NOMO-1 (cell line): Measurements from ENCODE around the gene NMUR1.

Experiments used
- DNase-seq, 2 experiments: peaks; one replicate each; lab custom pipeline; 2025; ENCODE audit not compliant: unreplicated experiment in 2 of 2; lab: John Stamatoyannopoulos, UW

Gene NMUR1

DNA sequence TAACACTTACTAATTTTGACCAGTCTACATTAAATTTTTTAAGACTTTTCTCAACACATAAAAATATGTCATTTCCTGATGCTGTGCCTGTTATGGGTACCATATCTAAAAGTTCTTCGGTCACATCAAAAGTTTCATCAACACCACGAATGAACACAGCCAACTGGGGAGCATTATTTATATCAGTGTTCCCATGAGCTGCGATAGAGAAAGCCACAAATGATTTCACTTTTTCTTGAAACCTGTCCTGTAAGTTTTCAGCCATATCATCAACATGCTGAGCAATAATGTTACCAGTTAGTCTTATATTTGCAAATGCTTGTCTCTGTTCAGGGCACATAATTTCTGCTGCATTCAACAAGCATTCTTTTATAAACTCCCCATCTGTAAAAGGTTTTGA is 35.6 kb downstream of the NMUR1 start:
- DNase-seq = no peak

DNA sequence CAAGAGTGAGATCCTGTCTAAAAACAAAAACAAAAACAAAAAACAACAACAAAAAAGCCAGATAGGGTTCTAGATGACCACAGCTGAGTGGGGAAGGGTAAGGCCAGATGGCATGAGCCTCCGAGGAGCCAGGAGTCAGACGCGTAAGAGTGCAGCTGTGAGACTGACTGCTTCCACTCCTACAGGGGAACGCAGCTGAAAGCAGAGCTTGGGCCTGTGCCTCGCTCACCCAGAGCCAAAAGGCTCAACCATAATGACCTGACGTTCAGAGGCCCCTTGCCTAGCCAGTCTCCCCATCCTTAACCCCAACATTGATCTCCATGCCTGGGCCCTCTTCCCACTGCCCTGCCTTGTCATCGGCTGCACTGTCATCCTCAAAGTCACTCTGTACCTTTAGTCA is 39.4 kb downstream of the NMUR1 start:
- no peak for DNase-seq

DNA sequence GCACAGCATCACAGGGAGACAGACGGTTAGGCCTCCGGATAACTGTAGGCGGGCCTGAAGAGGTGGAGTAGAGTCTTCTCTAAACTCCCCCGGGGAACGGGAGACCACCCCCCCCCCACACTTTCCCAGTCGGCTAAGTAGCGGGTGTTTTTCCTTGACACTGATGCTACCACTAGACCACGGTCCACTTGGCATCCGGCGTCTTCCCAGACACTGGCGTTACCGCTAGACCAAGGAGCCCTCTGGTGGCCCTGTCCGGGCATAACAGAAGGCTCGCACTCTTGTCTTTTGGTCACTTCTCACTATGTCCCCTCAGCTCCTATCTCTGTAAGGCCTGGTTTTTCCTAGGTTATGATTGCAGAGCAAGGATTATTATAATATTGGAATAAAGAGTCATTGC is 40.3 kb downstream of the NMUR1 start:
- no peak for DNase-seq

DNA sequence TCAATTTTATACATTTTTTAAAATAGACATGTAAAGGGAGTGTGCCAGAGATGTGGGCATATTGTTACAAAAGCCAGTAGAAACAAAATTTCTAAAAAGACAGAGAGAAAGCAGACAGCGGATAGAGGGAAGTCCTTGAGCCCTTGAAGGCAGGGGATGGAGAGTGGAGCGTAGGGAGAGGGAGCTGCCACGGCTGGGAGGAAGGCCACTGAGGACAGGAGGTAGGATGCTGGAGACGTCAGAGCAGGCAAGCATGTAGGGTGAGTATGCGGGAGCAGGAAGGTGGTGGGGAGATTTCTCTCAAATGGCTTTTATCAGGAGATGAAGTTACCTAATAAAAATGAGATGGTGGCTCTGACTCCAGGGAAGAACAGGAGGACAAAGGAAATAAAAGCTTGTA is 41.9 kb downstream of the NMUR1 start:
- no peak for DNase-seq

DNA sequence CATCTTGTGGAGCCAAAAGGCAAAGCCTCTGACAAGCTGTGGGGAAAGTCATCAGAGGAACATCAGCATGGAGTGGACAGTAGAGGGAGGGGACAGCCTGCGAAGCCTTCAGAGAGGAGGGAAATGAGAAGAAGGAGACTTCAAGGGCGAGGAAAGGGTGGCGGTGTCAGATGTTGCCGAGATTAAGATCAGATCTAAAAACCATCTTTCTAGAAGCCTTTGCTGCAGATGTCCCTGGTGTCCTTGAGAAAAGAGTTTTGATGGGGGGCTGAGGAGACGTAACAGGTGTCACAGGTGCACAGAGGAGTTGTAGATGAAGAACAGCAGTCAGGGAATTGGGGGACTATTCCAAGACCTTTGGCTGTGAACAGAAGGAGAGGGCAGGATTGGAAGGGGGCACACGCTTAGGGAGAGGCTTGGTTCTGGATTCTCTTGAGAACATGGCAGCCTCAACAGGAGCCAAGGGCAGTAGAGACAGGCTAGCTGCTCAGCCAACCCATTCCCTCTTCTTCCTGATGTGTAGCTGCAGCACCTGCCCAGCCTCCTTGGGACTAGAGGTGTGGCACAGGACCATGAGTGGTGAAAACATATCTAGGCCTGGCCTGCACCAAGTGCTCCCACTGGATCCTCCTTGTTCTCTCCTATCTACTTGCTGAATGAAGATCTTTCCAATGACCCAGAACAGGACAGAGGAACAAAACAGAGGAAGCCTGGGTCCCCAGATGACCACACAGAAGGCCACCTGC is 43.2 kb downstream of the NMUR1 start:
- DNase-seq = no peak

DNA sequence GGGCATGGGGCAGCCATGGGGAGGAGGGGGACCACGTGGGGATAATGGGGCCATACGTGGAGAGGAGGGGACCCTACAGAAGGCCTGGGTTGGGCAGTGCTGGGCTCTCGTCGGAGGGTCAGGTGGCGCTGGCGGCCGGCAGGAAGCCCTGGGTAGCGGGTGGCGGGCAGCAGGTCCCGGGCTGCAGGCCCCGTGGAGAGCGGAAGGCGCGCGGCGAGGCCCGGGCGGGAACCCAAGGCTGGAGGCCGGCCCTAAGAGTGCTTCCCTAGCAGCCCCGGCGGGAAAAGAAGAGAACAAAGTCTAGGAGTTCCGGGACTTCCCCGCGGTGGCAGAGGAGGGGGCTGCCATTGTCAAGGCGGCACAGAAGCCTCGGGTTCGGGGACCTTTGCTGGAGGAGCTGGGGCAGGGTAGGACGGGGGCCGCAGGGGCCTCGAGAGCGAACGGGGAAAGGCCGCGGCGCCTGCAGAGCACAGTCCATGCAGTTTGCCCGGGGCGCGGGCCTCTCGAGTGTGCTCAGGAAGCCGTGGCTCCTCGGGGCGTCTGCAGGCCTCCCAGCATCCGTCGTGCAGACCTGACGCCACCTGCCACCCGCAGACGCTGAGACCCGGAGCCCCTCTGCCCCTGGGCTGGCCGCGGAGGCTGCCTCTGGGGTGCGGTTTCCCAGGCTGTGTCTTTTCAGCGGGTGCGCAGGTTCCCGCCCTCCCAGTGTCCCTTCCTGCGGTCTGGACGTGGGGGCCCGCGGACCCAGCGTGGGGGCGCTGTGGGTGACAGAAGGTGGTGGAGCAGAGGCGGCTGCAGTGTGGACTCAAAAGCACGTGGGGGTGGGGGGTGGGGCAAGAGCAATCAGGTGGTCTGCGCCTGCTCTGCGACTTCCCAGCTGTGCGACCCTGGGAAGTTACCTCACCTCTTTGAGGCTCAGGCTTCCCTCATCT is 46.6 kb downstream of the NMUR1 start:
- peak; percentile 47 to 52 for DNase-seq

DNA sequence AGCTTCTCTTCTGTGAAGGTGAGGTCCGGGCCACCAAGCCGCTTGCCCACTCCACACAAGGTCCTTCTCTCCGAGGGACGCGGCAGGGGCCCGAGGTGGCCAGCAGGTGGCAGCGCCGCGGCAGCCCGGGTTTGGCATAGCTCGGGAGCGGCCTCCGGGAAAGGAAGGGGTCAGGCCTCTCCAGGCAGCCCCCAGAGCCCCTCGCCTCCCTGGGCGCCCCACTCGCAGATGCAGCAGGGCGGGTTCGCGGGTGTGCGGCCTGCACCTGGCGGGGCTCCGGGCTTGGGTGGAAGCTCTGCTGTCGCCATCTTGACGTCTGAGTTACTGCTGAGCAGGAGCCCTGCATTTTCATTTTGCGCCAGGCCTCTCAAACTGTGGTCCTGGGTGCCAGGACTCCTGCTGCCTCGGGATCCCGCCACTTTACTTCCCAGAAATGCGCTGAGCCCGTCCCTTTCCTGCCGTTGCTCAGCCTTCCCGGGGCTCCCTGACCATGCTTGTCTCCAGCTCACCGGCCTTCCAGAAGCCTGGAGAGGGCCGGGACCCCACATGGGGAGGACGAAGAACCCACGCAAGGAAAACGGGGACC is 47.3 kb downstream of the NMUR1 start:
- DNase-seq = peak; percentile 66 to 83

DNA sequence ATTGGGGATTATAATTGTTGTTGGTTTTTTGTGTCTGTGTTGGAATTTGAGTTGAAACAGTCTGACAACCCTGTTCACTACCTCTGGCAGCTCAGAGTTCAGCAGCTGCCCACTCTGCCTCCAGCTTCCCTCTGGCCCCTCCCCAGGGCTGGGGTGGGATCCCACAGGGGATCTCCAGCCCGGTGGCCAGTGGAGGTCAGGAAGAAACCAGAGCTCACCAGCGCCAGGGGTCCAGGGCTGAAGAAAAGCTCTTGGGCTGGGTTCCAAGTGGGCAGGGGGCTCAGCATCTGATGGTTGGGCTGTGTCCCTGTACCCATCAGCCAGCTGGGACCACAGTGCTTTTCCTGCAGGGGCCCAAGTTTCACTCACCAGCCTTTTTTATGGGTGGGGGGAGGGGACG is 49.5 kb downstream of the NMUR1 start:
- no peak for DNase-seq

GRCh38 chr2:231479455-231479854 is 50.8 kb downstream of the NMUR1 start:
- DNase-seq = no peak

- no peak for DNase-seq
These were observed 53.3 kb downstream of the NMUR1 start for GRCh38 chr2:231476920-231477319.

GRCh38 chr2:231475965-231476364 is 54.3 kb downstream of the NMUR1 start:
- DNase-seq = no peak
